Loucy (cell line): Measurements from ENCODE around the gene FGF10.

ENCODE experiments used
- H2AFZ ChIP-seq: fragments of 200-600 bp; sonication (generic); 2 replicates; pipeline ENCODE4 v1.6.0; 2016; ENCODE audit warnings: antibody characterized with exemption, mild to moderate bottlenecking, low read length, moderate library complexity
- H3F3A ChIP-seq: fragments of 200-600 bp; 2 replicates; pipeline ENCODE4 v1.6.0; 2016; ENCODE audit warnings: antibody characterized with exemption, low read depth, mild to moderate bottlenecking
- H3K27me3 ChIP-seq: fragments of 200-600 bp; sonication (generic); 2 replicates; pipeline ENCODE4 v1.6.1; 2014; ENCODE audit warnings: low read length, mild to moderate bottlenecking; ENCODE audit not compliant: insufficient read depth, poor library complexity, severe bottlenecking
- H3K36me3 ChIP-seq: fragments of 200-600 bp; sonication (generic); 2 replicates; pipeline ENCODE4 v1.6.1; 2016; ENCODE audit warnings: low read length; ENCODE audit not compliant: insufficient read depth
- H3K4me1 ChIP-seq: fragments of 200-600 bp; sonication (generic); 2 replicates; pipeline ENCODE4 v1.5.1; 2014; ENCODE audit warnings: low read length, mild to moderate bottlenecking; ENCODE audit not compliant: insufficient read depth, poor library complexity, severe bottlenecking
- H3K4me2 ChIP-seq: fragments of 200-600 bp; sonication (generic); 2 replicates; pipeline ENCODE4 v1.6.0; 2014; ENCODE audit warnings: antibody characterized with exemption, low read length, low read depth, mild to moderate bottlenecking; ENCODE audit not compliant: poor library complexity, severe bottlenecking
- H3K4me3 ChIP-seq: fragments of 200-600 bp; sonication (generic); 2 replicates; pipeline ENCODE4 v1.5.1; 2014; ENCODE audit warnings: low read length, mild to moderate bottlenecking, mixed read lengths; ENCODE audit not compliant: poor library complexity, severe bottlenecking
- H3K79me2 ChIP-seq: fragments of 200-600 bp; sonication (generic); 2 replicates; pipeline ENCODE4 v1.6.1; 2014; ENCODE audit warnings: low read length; ENCODE audit not compliant: insufficient read depth
- H3K9ac ChIP-seq: fragments of 200-600 bp; sonication (generic); 2 replicates; pipeline ENCODE4 v1.6.0; 2014; ENCODE audit warnings: mild to moderate bottlenecking, low read depth, low read length, moderate library complexity; ENCODE audit not compliant: poor library complexity, severe bottlenecking
- H3K9me2 ChIP-seq: fragments of 200-600 bp; sonication (generic); replicated peaks from 2 replicates; pipeline ENCODE4 v1.6.1; 2016; ENCODE audit warnings: low read depth, low read length, mixed read lengths
- H3K9me3 ChIP-seq: fragments of 200-600 bp; sonication (generic); 2 replicates; pipeline ENCODE4 v1.6.1; 2014; ENCODE audit warnings: mild to moderate bottlenecking, antibody characterized with exemption, low read length, low read depth; ENCODE audit not compliant: insufficient read depth
- H4K20me1 ChIP-seq: fragments of 200-600 bp; sonication (generic); 2 replicates; pipeline ENCODE4 v1.6.0; 2014; ENCODE audit warnings: antibody characterized with exemption, low read length, mild to moderate bottlenecking; ENCODE audit not compliant: insufficient read depth, poor library complexity, severe bottlenecking
- CTCF ChIP-seq: fragments of 200-600 bp; sonication (generic); conservative IDR thresholded peaks from 2 replicates; pipeline ENCODE4 v1.5.1; 2014; ENCODE audit warnings: mild to moderate bottlenecking, antibody characterized with exemption, low read length
- EZH2phosphoT487 ChIP-seq: fragments of 200-600 bp; IDR thresholded peaks from 2 replicates; pipeline ENCODE4 v1.6.1; 2018; ENCODE audit warnings: antibody characterized with exemption, mild to moderate bottlenecking, moderate library complexity, borderline replicate concordance

Gene FGF10

GRCh38 chr5:44389090-44389822 lies at the start of gene FGF10:
FGF10 (minus strand) TSS chr5:44389420; CDS start chr5:44388682, 738 bp downstream.
- Histone ChIP-seq H3K4me1 (no peaks in the 10 kb centered on the region), H3K9me2 (no peaks in the 10 kb centered on the region), H3K79me2 (no peaks in the 10 kb centered on the region), H4K20me1 (no peaks in the 10 kb centered on the region), H3K4me3 (no peak within 1 kb of the TSS), H3K36me3 (no peaks in the 10 kb centered on the region), H2AFZ (no peak within 1 kb of the TSS), H3K9me3 (no peaks in the 10 kb centered on the region), H3F3A (no peaks in the 10 kb centered on the region), H3K4me2 (no peak within 1 kb of the TSS), H3K27me3 (no peaks in the 10 kb centered on the region), H3K9ac (no peak within 1 kb of the TSS)
- no peak for TF ChIP-seq EZH2phosphoT487
- no peak for TF ChIP-seq CTCF

GRCh38 chr5:44426944-44427343 lies 37.7 kb upstream of the FGF10 start:
- no peak overlapping the region for H2AFZ ChIP-seq
- H3K4me3 ChIP-seq = no peak overlapping the region
- no peaks in the 10 kb centered on the region for H3K9me2 ChIP-seq
- no peaks in the 10 kb centered on the region for H3K27me3 ChIP-seq
- H3K4me1 ChIP-seq = no peaks in the 10 kb centered on the region
- no peaks in the 10 kb centered on the region for H3F3A ChIP-seq
- H3K79me2 ChIP-seq = no peaks in the 10 kb centered on the region
- H3K9ac ChIP-seq = no peak overlapping the region
- no peaks in the 10 kb centered on the region for H3K9me3 ChIP-seq
- H3K4me2 ChIP-seq = no peak overlapping the region
- no peak for TF ChIP-seq CTCF
- no peak for TF ChIP-seq EZH2phosphoT487
- no peaks in the 10 kb centered on the region for H3K36me3 ChIP-seq
- H4K20me1 ChIP-seq = no peaks in the 10 kb centered on the region

GRCh38 chr5:44412286-44412685 lies 23.1 kb upstream of the FGF10 start:
- no peak overlapping the region for H3K4me3 ChIP-seq
- no peaks in the 10 kb centered on the region for H3K4me1 ChIP-seq
- no peak overlapping the region for H3K4me2 ChIP-seq
- no peak for TF ChIP-seq EZH2phosphoT487
- no peak for TF ChIP-seq CTCF
- no peaks in the 10 kb centered on the region for H4K20me1 ChIP-seq
- no peak overlapping the region for H3K9ac ChIP-seq
- H3K27me3 ChIP-seq = no peaks in the 10 kb centered on the region
- H3K79me2 ChIP-seq = no peaks in the 10 kb centered on the region
- no peak overlapping the region for H2AFZ ChIP-seq
- H3K36me3 ChIP-seq = no peaks in the 10 kb centered on the region
- H3K9me3 ChIP-seq = no peaks in the 10 kb centered on the region
- no peaks in the 10 kb centered on the region for H3K9me2 ChIP-seq
- no peaks in the 10 kb centered on the region for H3F3A ChIP-seq
